HG03159 (cell line): Measurements from ENCODE around the gene ABLIM2.

Source experiments
- ATAC-seq: cut with Tn5 transposase; IDR thresholded peaks from one replicate; pipeline ENCODE4 v1.9.1; 2021; ENCODE audit warnings: mild to moderate bottlenecking, moderate library complexity; ENCODE audit not compliant: unreplicated experiment

ABLIM2 gene

DNA sequence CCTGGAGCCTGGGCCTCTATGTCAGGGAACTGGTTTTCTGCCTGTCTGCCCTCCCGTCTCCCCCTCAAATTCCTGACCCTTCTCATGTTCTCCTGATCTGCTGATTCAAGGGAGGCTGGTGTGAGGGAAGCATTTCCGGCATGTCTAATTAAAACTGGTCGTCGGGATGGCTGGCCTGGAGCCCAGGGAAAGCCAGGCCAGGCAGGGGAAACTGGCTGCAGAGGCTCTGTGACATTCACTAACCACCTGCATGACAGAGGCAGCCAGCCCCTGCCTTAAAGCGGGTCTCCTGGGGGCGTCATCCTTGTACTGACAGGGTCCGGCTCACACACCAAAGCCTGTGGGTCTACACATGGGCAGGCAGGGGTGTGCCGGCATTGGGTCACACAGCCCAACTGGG lies 35.2 kb downstream of the ABLIM2 start:
- no peak for ATAC-seq

- ATAC-seq: no peak
Measured at GRCh38 chr4:8122746-8123145, 35.9 kb downstream of the ABLIM2 start.

- ATAC-seq: no peak
Measured at GRCh38 chr4:8121292-8122015, 37.2 kb downstream of the ABLIM2 start.

GRCh38 chr4:8120501-8120900 lies 38.1 kb downstream of the ABLIM2 start:
- no peak for ATAC-seq

GRCh38 chr4:8119877-8120276 lies 38.7 kb downstream of the ABLIM2 start:
- ATAC-seq: no peak

DNA sequence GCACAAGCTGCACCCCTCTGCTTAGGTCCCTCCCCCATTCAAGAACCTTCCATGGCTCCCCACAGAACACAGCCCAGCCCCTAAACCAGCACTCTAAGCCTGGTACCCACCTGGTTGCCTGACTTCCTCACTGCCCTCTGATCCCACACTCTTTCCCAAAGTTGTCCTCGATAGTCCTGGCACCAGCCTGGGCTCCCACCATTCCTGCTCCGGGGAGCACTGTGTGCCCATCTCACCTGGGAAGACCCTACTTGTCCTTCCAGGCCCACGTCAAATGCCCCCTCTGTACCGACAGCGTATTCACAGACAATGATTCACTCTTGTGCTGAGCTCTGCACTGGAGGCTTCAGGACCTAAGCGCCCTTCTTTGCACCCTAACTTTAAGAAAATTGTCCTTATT lies 40.1 kb downstream of the ABLIM2 start:
- ATAC-seq: no peak

GRCh38 chr4:8118035-8118434 lies 40.6 kb downstream of the ABLIM2 start:
- no peak for ATAC-seq

DNA sequence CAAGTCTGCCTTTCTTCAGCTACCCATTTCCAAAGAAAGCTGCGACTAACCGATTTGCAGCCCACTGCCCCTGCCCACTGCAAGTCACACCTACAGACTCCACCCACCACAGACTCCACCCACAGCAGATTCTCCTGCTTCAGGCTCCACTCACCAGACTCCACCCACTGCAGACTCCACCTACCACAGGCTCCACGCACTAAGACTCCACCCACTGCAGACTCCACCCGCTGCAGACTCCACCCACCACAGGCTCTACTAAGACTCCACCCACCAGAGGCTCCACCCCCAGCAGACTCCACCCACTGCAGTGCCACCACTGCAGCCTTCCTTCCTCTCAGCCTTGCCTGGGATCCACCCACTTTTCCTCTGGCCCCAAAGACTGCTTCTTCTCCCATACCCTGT lies 41.3 kb downstream of the ABLIM2 start:
- ATAC-seq: no peak

DNA sequence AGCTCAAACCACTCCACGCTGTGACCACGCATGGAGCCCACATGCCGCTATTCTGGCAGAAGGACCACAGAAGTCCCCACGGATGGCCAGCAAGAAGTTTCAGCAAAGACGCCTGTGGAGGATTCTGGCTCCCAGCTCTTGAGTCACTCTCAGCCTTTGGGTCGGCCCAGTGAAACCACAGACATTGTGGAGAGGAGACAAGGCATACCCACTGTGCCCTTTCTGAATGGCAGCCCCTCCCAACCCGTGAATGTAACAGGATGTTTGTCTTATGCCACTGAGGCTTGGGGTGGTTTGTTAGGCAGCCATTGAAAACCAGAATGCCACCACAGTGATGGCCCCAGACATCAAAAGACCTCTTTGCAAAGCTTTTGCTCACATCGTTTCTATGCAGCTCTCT lies 42.7 kb downstream of the ABLIM2 start:
- no peak for ATAC-seq

DNA sequence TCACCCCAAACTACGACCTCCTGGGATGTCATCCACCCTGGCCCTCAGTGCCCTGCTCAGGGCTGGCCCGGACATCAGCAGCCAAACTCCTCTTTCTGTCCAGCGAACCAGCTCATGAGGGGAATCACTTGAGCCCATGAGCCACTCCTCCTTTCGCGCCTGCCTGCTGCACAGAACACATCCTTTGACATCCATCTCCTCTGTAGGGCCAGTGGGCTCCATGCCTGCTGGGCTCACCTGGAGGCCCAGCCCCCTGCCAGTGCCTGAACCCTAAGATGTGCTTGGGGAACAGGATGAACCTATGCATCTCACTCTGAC lies 43.5 kb downstream of the ABLIM2 start:
- no peak for ATAC-seq

- no peak for ATAC-seq
Measured at GRCh38 chr4:8114456-8115202, 44.0 kb downstream of the ABLIM2 start.

GRCh38 chr4:8113611-8114377 lies 44.8 kb downstream of the ABLIM2 start:
- ATAC-seq: no peak

DNA sequence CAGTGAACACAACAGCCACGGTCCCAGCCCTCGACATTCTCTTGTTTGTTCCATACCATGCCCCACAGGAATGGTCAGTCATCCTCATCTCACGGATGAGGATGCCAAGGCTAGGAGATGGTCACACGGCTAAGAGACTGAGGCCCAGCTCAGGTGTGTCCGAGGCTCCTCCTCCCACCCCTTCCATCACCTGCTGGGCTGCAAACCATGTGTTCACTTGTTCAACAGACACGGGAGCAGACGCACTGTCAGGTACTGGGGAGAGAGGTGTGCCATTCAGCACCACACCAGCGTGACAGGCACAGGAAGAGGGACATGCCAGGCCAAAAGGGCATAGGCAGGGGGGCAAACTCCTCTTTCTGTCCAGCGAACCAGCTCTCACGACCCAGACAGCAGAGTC lies 45.9 kb downstream of the ABLIM2 start:
- ATAC-seq: no peak

- no peak for ATAC-seq
Measured at GRCh38 chr4:8112036-8112576, 46.5 kb downstream of the ABLIM2 start.

- ATAC-seq: no peak
Measured at GRCh38 chr4:8110071-8110986, 48.3 kb downstream of the ABLIM2 start.

DNA sequence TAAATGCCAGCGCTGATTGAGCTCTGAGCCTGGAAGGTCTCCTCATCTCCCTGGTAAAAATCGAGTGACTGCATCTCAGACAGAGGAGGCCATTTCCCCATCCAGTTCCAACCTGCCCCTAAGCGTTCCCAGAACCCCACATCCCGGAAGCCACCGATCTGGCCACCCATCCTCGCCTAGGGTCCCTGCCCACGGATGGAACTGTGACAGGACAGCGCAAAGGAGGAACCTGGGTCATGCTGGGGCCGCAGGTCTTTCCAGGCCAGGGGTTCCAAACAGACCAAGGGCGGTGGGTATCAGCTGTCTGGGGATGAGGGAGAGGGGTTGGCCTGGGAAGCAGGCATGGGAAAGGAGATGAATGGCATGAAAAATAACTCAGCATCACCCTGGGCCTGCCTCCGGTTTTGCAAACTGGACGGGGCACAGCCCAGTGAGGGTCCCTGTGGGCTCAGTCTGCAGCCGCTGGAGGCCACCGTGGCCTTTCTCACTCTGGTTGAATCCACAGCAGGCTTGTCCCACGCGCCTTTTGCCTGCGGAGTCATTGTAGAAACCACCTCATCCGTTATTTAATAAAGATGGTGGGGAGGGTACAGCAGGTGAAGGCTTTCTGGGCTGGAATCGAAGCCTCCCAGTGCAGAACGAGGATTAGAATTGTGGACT lies 49.1 kb downstream of the ABLIM2 start:
- no peak for ATAC-seq

- ATAC-seq: no peak
Measured at GRCh38 chr4:8108991-8109390, 49.6 kb downstream of the ABLIM2 start.

GRCh38 chr4:8108261-8108660 lies 50.4 kb downstream of the ABLIM2 start:
- ATAC-seq: no peak

DNA sequence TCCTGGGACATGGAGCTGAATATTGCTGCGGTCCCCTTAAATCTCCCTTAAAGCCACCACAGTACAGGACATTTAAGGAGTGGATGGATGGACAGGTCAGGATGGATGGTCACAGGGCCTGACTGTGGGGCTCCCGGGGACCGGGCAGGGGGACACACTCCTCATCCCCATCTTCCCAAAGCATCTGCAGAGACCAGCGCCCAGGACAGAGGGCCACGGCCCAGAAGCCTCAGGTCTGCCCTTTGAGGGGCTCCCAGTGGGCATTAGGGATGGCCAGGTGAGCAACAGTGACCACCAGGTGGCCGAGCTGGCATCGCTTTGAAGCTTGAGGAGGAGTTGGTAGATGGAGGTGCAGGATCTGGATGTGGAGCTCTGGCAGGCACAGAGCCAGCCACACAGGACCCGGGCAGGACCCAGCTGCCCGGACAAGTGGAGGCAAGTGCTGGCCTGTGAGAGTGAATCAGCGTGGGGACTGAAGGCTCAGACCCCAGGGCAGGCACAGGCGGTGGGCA lies 51.4 kb downstream of the ABLIM2 start:
- ATAC-seq: no peak

DNA sequence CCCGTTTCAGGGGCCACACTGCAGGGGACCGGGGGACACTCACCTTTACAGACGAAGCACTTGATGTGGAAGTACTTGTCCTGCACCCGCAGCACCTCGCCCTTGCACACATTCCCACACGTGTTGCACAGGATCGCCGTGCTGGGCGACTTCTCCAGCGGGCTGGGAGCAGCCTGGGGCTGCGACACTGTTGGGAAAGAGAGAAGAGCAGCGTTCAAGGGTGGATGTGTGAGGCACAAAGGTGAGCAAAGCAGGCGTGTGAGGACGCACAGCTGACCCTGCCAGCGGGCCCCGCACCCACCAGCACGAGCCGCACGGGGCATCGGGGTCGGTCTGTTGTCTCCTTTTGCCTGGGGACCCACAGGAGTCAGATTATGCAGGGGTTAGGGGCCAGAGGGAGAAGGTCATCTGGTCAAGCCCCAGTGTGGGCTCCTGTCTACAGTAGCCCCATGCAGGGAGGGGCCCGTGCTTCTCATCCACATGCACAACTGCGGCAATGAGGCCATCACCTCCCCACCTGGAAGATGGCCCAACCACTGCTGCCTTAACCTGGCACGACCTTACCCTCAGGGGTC lies 52.1 kb downstream of the ABLIM2 start:
- ATAC-seq: no peak
